Measurements from ENCODE around the gene GNAT3.
A peak's percentile ranks its signal among the peaks of the same experiment; 100 is the strongest.

The GNAT3 gene

DNA sequence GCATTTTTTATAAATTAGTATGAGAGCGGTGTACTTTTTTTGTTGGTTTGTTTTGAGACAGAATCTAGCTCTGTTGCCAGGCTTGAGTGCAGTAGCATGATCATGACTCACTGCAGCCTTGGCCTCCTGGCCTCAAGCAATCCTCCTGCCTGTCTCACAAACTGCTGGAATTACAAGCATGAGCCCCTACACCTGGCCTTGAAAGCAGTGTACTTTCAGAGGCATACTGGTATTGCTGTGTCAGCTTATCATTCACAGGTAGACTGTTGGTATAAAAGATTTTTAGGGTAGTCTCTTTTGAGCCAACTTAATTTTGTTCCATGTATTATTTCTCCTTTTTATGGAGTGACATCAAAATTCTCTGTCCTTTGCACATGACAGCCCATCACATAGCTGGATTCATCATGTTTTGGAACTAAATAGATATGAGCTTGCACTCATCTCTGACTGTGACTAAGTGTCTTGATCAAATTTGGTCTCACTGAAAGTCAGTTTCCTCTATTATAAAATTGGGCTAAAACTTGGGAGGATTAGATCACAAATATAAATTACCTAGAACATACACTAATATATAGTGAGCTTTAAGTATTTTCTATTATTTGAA is 12.4 kb downstream of the GNAT3 start:
- peak; percentile 86 for DNase-seq

DNA sequence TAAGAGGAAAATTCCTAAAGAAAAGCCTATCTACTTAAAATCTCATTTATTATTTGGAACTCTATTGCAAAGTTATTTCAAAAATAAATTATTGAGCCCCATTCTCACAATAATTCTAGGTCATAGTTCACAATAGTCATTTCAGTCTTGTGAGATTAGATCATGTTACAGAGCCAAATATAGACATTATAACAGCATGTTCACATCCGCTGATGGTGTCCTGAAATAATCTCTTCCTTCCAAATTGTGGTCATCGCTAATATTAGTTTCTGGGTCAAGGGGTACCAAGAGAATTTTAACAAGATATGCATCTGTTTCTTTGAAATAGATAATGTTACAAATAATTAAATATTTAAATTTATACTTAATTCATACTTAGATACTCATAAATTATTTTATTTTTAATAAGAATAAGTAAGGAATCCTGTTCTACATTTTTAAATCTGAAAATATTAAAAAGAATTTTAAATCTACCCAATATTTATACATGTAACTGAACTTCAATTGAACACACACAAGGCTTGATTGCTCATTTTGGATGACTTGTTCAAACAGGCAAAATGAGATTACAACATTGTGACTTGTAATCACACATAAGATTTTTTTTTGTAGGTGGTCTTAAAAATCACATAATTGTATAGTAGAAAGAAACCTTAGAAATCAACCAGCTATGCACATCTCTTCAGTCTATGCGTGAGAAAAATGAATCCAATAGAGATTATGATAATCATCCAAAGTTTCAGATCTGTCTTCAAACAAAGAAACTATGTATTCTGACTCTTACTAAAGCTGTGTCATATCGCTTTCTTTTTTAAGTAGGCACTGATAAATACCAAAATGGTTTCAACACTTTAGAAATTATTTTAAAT is 13.1 kb downstream of the GNAT3 start:
- no peak for DNase-seq

GRCh38 chr7:80496586-80496985 is 15.3 kb downstream of the GNAT3 start:
- peak; percentile 44 for DNase-seq

DNA sequence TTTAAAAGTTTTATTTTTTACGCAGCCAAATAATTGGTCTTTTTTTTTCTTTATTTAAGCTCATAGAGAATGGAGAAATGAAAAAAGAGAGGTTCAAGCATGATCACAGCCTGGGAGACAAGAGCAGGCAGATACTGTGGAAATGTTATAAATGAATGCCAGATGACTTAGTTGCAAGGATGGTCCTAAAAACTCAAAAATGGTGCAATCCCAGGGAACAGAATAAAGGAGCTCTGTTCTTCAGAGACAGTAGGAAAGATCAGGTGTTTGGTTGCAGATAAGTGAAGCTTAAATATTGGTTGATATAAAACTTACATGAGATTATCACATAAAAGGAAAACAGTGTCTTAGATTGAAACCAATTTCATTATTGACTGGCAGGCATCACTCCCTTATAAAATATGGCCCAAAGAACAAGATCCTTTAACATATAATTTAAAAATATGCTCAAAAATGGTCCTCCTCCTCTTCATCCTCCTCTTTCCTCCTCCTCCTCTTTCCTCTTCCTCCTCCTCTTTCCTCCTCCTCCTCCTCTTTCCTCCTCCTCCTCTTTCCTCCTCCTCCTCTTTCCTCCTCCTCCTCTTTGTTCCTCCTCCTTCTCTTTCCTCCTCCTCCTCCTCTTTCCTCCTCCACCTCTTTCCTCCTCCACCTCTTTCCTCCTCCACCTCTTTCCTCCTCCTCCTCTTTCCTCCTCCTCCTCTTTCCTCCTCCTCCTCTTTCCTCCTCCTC is 18.6 kb downstream of the GNAT3 start:
- no peak for DNase-seq

GRCh38 chr7:80491462-80491861 is 20.4 kb downstream of the GNAT3 start:
- no peak for DNase-seq

GRCh38 chr7:80488851-80489370 is 23.0 kb downstream of the GNAT3 start:
- DNase-seq: peak; percentile 13

DNA sequence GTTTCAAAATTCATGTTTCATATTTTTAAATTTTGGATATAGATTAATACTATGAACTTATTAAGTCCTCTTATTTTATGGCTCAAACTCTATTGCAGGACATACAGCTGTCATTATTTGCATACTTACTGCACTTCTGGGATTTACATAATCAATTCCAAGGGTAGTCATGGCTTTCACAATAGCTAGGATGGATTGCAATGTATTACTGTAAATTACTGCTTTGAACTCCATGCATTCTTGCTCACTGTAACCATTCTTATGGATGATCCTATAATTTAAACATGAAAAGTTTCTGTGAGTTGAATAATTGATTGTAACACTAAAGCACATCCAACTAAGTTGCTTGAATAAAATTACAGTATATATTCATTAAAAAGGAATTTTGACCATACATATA is 23.5 kb downstream of the GNAT3 start:
- DNase-seq: peak; percentile 77

GRCh38 chr7:80485721-80486120 is 26.1 kb downstream of the GNAT3 start:
- no peak for DNase-seq

DNA sequence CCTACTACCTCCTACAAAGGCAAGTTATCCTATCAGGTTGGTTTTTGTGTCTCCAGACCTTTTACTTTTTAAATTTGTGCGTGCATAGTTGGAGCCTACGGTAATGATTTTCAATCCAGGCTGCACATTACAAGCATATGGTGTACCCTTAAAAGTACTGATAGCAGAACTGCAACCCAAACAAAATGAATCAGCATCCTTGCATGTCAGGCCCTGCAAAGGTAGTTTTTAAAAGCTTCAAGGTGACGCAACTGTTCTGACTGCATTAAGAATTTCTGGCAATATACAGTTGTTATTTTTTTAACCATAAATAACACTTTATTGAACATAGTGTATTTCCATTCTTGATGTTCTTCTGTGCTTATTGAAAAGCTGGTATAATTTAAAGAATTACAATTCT is 28.9 kb downstream of the GNAT3 start:
- DNase-seq: no peak

DNA sequence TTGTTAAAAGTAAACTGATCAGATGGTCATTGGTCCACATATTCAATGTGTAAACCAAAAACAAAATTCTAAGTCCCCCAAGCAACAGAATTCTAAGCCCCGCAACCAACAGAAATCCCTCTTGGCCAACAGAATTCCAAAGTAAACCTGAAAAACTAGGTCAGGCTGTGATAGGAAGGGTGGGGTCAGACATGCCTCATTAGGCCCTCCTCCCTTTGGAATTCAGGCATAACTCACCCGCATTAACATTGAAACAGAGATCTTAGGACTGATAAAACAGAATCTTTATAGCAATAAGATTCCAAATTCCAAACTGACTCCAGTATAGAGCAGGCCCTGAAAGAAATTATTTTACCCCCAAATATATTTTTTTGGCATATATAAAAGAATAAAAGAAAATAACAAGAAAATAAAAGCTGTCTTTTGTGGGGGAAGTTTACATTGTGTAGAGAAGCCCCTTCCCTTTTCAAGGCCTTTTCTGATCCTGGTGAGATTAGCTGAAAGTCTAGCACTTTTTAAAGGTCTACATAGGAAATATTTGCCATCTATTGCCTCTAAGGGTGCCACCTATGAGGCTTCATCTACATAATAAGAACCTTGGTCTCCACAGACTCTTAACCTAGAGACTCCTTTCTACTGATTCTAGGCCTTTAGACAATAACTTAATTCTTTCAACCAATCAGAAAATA is 30.5 kb downstream of the GNAT3 start:
- DNase-seq: peak; percentile 32

DNA sequence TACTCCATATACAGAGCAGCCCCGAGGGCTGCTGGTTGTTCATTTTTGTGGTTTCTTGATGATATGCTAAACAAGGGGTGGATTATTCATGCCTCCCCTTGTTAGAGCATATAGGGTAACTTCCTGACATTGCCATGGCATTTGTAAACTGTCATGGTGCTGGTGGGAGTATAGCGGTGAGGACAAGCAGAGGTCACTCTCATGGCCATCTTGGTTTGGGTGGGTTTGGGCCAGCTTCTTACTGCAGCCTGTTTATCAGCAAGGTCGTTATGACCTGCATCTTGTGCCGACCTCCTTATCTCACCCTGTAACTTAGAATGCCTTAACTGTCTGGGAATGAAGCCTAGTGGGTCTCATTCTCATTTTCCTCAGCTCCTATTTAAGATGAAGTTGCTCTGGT is 31.3 kb downstream of the GNAT3 start:
- DNase-seq: no peak

GRCh38 chr7:80478683-80479082 is 33.2 kb downstream of the GNAT3 start:
- DNase-seq: peak; percentile 53

DNA sequence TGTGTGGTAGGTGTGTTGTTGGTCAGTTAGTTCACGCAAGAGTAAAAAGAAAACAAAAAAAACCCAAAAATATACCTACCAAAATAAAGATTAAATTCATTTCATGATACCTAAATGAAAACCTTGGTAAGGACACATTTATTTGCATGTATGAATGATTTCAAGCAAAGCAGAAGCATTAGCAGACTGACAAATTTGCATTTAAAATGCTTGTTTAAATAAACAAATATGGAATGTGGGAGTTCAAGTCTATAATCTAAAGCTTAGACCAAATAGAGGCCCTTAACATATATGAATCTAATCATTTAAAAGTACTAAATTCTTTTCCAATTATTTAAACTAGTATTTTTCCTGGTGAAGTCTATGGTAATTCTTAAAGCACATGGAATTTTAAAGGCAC is 35.8 kb downstream of the GNAT3 start:
- DNase-seq: no peak

DNA sequence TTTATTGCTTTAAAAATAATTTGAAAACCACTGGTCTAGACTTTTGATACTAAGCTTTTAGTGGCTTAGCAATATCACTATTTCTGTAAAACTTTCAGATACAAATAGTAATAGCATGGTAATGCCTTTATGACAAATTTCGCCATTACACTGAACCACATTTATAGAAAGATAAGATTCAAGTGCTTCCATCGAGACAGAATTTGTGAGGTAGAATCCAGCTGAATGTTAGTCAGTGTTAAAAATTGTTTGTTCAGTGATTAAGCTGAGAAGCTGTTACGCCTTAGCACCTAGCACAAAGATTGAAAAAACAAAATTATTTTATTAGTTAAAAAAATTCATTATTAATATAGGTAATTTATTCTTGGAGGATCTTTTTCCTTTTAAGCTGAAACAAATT is 36.5 kb downstream of the GNAT3 start:
- no peak for DNase-seq

GRCh38 chr7:80473751-80474150 is 38.1 kb downstream of the GNAT3 start:
- DNase-seq: no peak

DNA sequence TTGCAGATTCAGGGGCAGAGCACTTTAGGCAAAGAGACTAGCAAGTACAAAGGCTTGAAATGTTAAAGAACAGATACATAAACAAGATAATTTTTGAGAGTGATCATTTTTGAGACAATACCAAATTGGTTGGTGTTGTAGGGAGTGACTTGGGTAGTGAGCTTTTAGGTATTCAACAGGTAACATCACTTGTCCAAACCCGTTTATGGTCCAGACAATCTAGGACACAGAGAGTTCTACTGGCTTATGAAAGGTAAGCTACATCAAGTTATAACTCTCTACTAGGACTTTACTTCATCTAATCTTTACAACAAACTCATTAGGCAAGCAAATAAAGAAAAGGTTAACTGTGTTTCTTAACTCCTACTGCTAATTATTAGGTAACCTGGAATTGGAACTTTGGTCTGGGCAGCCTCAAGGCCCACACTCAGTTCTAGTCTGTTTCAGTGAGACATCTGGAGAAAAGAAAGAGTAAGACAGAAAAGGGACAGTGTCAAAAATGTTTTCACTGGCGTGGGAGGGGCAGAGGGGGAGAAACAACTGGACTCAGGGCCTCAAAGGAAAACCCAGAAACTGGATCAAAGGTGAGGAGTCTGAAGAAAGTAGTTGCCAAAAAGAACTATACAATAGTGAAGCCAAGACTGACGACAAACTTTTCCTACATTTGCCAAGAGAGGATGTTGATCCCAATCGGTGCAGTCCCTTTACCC is 39.2 kb downstream of the GNAT3 start:
- no peak for DNase-seq

GRCh38 chr7:80468931-80469714 is 42.7 kb downstream of the GNAT3 start:
- no peak for DNase-seq

DNA sequence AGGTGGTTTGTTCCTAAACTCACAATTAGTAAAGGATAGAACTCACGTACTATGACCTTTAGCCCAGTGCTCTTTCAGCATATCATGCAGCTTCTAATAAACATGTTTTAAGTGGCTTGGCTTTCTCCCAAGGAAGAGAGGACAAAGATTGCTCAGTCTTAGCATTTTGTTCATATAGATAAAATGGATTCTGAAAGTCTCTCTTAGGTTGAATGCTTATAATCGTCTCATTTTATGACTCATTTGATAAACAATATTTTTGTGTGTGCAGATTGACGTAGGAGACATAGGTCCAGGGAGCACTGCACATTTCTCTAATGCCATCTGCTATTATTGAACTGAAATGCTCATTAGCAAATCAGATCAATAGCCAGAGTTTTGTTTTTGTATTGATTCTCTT is 44.8 kb downstream of the GNAT3 start:
- DNase-seq: no peak

DNA sequence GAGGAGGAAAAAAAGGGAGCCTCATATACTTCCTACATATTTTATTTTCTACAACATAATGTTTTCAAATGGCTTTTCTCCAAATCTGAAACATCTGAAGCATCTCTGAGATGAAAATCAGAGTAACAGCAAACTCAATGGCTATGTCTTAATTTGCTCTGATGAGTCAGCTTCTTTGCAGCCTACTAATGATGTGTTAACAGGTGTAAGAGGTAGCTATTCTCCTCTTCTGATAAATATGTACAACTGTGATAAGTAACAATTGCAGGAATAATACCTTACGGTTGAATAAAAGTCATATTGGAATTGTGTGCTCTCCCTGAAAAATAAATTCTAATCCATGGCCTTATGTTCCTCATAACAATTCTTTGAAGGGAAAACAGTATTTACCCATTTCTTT is 45.2 kb downstream of the GNAT3 start:
- DNase-seq: no peak

- DNase-seq: no peak
These were observed 47.7 kb downstream of the GNAT3 start for GRCh38 chr7:80464211-80464610.

GRCh38 chr7:80463272-80463920 is 48.5 kb downstream of the GNAT3 start:
- peak; percentile 43 for DNase-seq

All from fibroblast of skin of abdomen (primary cell).